PC-9 (cell line): ENCODE data around the gene MISP. TPM values are rescaled to one million over a fixed set of nuclear protein-coding genes. Genes with fewer than 3 reads are reported as not detected.

Experiments
- BruUV-seq: library from RNA; stranded (reverse); fragments of 400-500 nt; replicated peaks from 2 replicates; lab custom pipeline; 2021; lab: Mats Ljungman, UMichigan
- CTCF ChIA-PET: fragments of 300-600 bp; sonication (Branson Sonifier 250); formaldehyde crosslinking; loops from one replicate; lab custom pipeline; 2022; ENCODE audit warnings: antibody characterized with exemption; lab: Charles Lee
- POLR2A ChIA-PET: fragments of 300-600 bp; sonication (Branson Sonifier 250); formaldehyde crosslinking; loops from one replicate; lab custom pipeline; 2022; ENCODE audit warnings: antibody characterized with exemption; ENCODE audit not compliant: unreplicated experiment; lab: Charles Lee
- DNase-seq, 2 experiments: peaks; one replicate each; pipeline versions ENCODE4 v3.0.0 to v3.0.0-alpha.2; 2015 to 2022; ENCODE audit warnings: mixed read lengths in 1 of 2
- H2AFZ ChIP-seq: fragments of 200-600 bp; sonication (generic); 2 replicates; pipeline ENCODE4 v1.8.1; 2017; ENCODE audit warnings: antibody characterized with exemption
- H3F3A ChIP-seq: fragments of 200-600 bp; sonication (generic); 2 replicates; pipeline ENCODE4 v1.8.1; 2017; ENCODE audit warnings: antibody characterized with exemption, mild to moderate bottlenecking, low read depth; ENCODE audit not compliant: insufficient read depth
- H3K27ac ChIP-seq: fragments of 200-600 bp; sonication (generic); 2 replicates; pipeline ENCODE4 v1.6.1; 2016; ENCODE audit warnings: mixed run types
- H3K27me3 ChIP-seq: fragments of 200-600 bp; sonication (generic); 2 replicates; pipeline ENCODE4 v1.6.1; 2016; ENCODE audit warnings: low read depth, mixed run types; ENCODE audit not compliant: insufficient read depth
- H3K36me3 ChIP-seq: fragments of 200-600 bp; sonication (generic); 2 replicates; pipeline ENCODE4 v1.6.1; 2016; ENCODE audit warnings: low read depth, mixed run types
- H3K4me1 ChIP-seq: fragments of 200-600 bp; sonication (generic); replicated peaks from 2 replicates; pipeline ENCODE4 v1.6.1; 2016; ENCODE audit warnings: mixed run types; ENCODE audit not compliant: insufficient read depth
- H3K4me2 ChIP-seq: fragments of 200-600 bp; sonication (generic); 2 replicates; pipeline ENCODE4 v1.6.1; 2017; ENCODE audit warnings: mixed run types
- H3K4me3 ChIP-seq: fragments of 200-600 bp; sonication (generic); 2 replicates; pipeline ENCODE4 v1.6.1; 2016; ENCODE audit warnings: mixed run types
- H3K79me2 ChIP-seq: fragments of 200-600 bp; sonication (generic); 2 replicates; pipeline ENCODE4 v1.6.1; 2017; ENCODE audit warnings: low read depth, mixed run types
- H3K9me2 ChIP-seq: fragments of 200-600 bp; sonication (generic); 2 replicates; pipeline ENCODE4 v1.8.1; 2017; ENCODE audit warnings: mild to moderate bottlenecking; ENCODE audit not compliant: insufficient read depth
- H3K9me3 ChIP-seq: fragments of 200-600 bp; sonication (generic); 2 replicates; pipeline ENCODE4 v1.8.1; 2016; ENCODE audit warnings: low read depth; ENCODE audit not compliant: insufficient read depth
- H4K20me1 ChIP-seq: fragments of 200-600 bp; sonication (generic); 2 replicates; pipeline ENCODE4 v1.8.1; 2017; ENCODE audit not compliant: insufficient read depth
- CTCF ChIP-seq: fragments of 200-600 bp; sonication (generic); conservative IDR thresholded peaks from 2 replicates; pipeline ENCODE4 v1.6.1; 2017; ENCODE audit warnings: mixed run types, antibody characterized with exemption, mild to moderate bottlenecking, moderate library complexity
- EZH2 ChIP-seq: fragments of 200-600 bp; sonication (generic); IDR thresholded peaks from 2 replicates; pipeline ENCODE4 v1.8.0; 2017; ENCODE audit warnings: antibody characterized with exemption, low read depth
- intact Hi-C: fragments of 100-400 bp; cut with micrococcal nuclease; formaldehyde crosslinking; loops from one replicate; pipeline ENCODE4 v1.10.0; 2022; ENCODE audit not compliant: unreplicated experiment
- total RNA-seq: library from RNA; stranded (reverse); gene quantifications from 2 replicates; pipeline ENCODE4 v1.2.3, GENCODE V29; 2021

The MISP gene
- total RNA-seq, 1 experiment from 2014 or later, result 91.6 TPM

- BruUV-seq, result no TSS peak
- Histone ChIP-seq H2AFZ (no peak overlapping the region), H3K27ac (no peak overlapping the region), H3K27me3 (no peaks in the 10 kb centered on the region), H3K4me2 (no peak overlapping the region), H3F3A (peaks cover 53% of the 10 kb centered on the region), H3K4me1 (peaks cover 18% of the 10 kb centered on the region), H3K4me3 (no peak overlapping the region), H3K9me2 (no peaks in the 10 kb centered on the region), H3K36me3 (peaks cover 38% of the 10 kb centered on the region), H4K20me1 (peaks cover 99% of the 10 kb centered on the region), H3K9me3 (no peaks in the 10 kb centered on the region), H3K79me2 (peaks cover 91% of the 10 kb centered on the region)
- CTCF ChIA-PET, result no interaction called here
- intact Hi-C loops, result no loop called here
- no peak for TF ChIP-seq CTCF
- no peak for TF ChIP-seq EZH2
- POLR2A ChIA-PET, result no interaction called here
- DNase-seq, result no peak
These were observed 53.7 kb downstream of the MISP start for GRCh38 chr19:804419-805165.

- H3K27me3 ChIP-seq, result no peaks in the 10 kb centered on the region
- H3K9me2 ChIP-seq, result no peaks in the 10 kb centered on the region
- H4K20me1 ChIP-seq, result peaks cover 99% of the 10 kb centered on the region
- CTCF ChIA-PET, result no interaction called here
- no peak overlapping the region for H3K4me3 ChIP-seq
- TF ChIP-seq EZH2 (no peak), CTCF (no peak)
- DNase-seq, result no peak
- H3K27ac ChIP-seq, result no peak overlapping the region
- intact Hi-C loops, result no loop called here
- no peaks in the 10 kb centered on the region for H3K9me3 ChIP-seq
- POLR2A ChIA-PET, result no interaction called here
- H2AFZ ChIP-seq, result no peak overlapping the region
- BruUV-seq, result no TSS peak
- H3K4me2 ChIP-seq, result no peak overlapping the region
- H3K4me1 ChIP-seq, result peaks cover 13% of the 10 kb centered on the region
- H3K36me3 ChIP-seq, result peaks cover 42% of the 10 kb centered on the region
- peaks cover 53% of the 10 kb centered on the region for H3F3A ChIP-seq
- H3K79me2 ChIP-seq, result peaks cover 89% of the 10 kb centered on the region
These were observed 54.2 kb downstream of the MISP start for GRCh38 chr19:805166-805551.

GRCh38 chr19:805600-806550, 55.0 kb downstream of the MISP start:
- H3K27ac ChIP-seq, result no peak overlapping the region
- H3K4me2 ChIP-seq, result no peak overlapping the region
- H2AFZ ChIP-seq, result no peak overlapping the region
- no peak overlapping the region for H3K4me3 ChIP-seq
- no peaks in the 10 kb centered on the region for H3K27me3 ChIP-seq
- peaks cover 99% of the 10 kb centered on the region for H4K20me1 ChIP-seq
- DNase-seq, result no peak
- no peaks in the 10 kb centered on the region for H3K9me2 ChIP-seq
- POLR2A ChIA-PET, result no interaction called here
- H3K36me3 ChIP-seq, result peaks cover 43% of the 10 kb centered on the region
- H3K9me3 ChIP-seq, result no peaks in the 10 kb centered on the region
- peaks cover 55% of the 10 kb centered on the region for H3F3A ChIP-seq
- BruUV-seq, result no TSS peak
- peaks cover 6% of the 10 kb centered on the region for H3K4me1 ChIP-seq
- no peak for TF ChIP-seq CTCF
- no peak for TF ChIP-seq EZH2
- H3K79me2 ChIP-seq, result peaks cover 82% of the 10 kb centered on the region
- CTCF ChIA-PET, result no interaction called here
- intact Hi-C loops, result no loop called here
